Keratinocyte (primary cell): ENCODE measurements around the gene TESK1. TPM values are rescaled to one million over a fixed set of nuclear protein-coding genes. Genes with fewer than 3 reads are reported as not detected.
"Not testable (repeated sequence)": the region's sequence is repeated elsewhere in the genome, so short reads cannot be mapped to it uniquely, and the experiment has no call there.

Source experiments
- DNase-seq: peaks from one replicate; pipeline ENCODE4 v3.0.0-alpha.2; 2011; ENCODE audit warnings: low read depth, missing footprints, low spot score
- FAIRE-seq: peaks from 2 replicates; lab custom pipeline; 2011; peaks lifted over from hg19 to GRCh38; lab: Jason Lieb, UNC
- H2AFZ ChIP-seq: 2 replicates; pipeline ENCODE4 v1.6.0; 2012; ENCODE audit warnings: low read length, control low read depth, inconsistent platforms; ENCODE audit not compliant: control insufficient read depth
- H3K27ac ChIP-seq: 2 replicates; pipeline ENCODE4 v1.5.1; 2011; ENCODE audit warnings: low read length; ENCODE audit not compliant: control insufficient read depth, insufficient read depth
- H3K27me3 ChIP-seq: 3 replicates; pipeline ENCODE4 v1.6.0; 2011; ENCODE audit warnings: low read length; ENCODE audit not compliant: control insufficient read depth, insufficient read depth; ENCODE audit errors: extremely low read depth
- H3K36me3 ChIP-seq, 2 experiments: 2 replicates in 1 of 2; 3 replicates in 1 of 2; pipeline ENCODE4 v1.5.1; 2011; ENCODE audit warnings: low read length in 2 of 2, mild to moderate bottlenecking in 1 of 2; ENCODE audit not compliant: control insufficient read depth in 2 of 2, insufficient read depth in 2 of 2; ENCODE audit errors: extremely low read depth in 1 of 2
- H3K4me1 ChIP-seq: 3 replicates; pipeline ENCODE4 v1.5.1; 2011; ENCODE audit warnings: low read length; ENCODE audit not compliant: control insufficient read depth, insufficient read depth; ENCODE audit errors: extremely low read depth
- H3K4me2 ChIP-seq: 3 replicates; pipeline ENCODE4 v1.6.0; 2011; ENCODE audit warnings: low read depth, low read length; ENCODE audit not compliant: control insufficient read depth, insufficient read depth; ENCODE audit errors: extremely low read depth
- H3K4me3 ChIP-seq, 3 experiments: fragments of 200-600 bp in 1 of 3; sonication (generic) in 1 of 3; 2 replicates in 2 of 3; 3 replicates in 1 of 3; pipeline ENCODE4 v1.5.1; 2011 to 2016; ENCODE audit warnings: low read length in 3 of 3, mild to moderate bottlenecking in 3 of 3, control low read depth in 2 of 3, inconsistent platforms in 1 of 3, low read depth in 1 of 3, mixed read lengths in 1 of 3, mixed run types in 1 of 3, moderate library complexity in 1 of 3; ENCODE audit not compliant: control insufficient read depth in 2 of 3, insufficient read depth in 2 of 3; ENCODE audit errors: extremely low read depth in 1 of 3
- H3K79me2 ChIP-seq: 2 replicates; pipeline ENCODE4 v1.6.0; 2012; ENCODE audit warnings: low read length; ENCODE audit not compliant: control insufficient read depth, insufficient read depth
- H3K9ac ChIP-seq: 3 replicates; pipeline ENCODE4 v1.6.0; 2011; ENCODE audit warnings: low read length; ENCODE audit not compliant: control insufficient read depth, insufficient read depth; ENCODE audit errors: extremely low read depth
- H3K9me1 ChIP-seq: 3 replicates; pipeline ENCODE4 v1.6.0; 2011; ENCODE audit warnings: low read length; ENCODE audit not compliant: control insufficient read depth, insufficient read depth; ENCODE audit errors: extremely low read depth
- H3K9me3 ChIP-seq: 2 replicates; pipeline ENCODE4 v1.5.1; 2012; ENCODE audit warnings: low read depth, low read length; ENCODE audit not compliant: control insufficient read depth
- H4K20me1 ChIP-seq: 3 replicates; pipeline ENCODE4 v1.6.0; 2011; ENCODE audit warnings: low read length; ENCODE audit not compliant: control insufficient read depth, insufficient read depth; ENCODE audit errors: extremely low read depth
- CTCF ChIP-seq, 3 experiments: IDR thresholded peaks in 1 of 3; conservative IDR thresholded peaks in 1 of 3; optimal IDR thresholded peaks in 1 of 3; 2 replicates in 2 of 3; 3 replicates in 1 of 3; pipeline versions ENCODE3 to v1.5.1; 2011; ENCODE audit warnings: low read length in 3 of 3, mild to moderate bottlenecking in 3 of 3, moderate library complexity in 2 of 3, control low read depth in 1 of 3, inconsistent platforms in 1 of 3; ENCODE audit not compliant: insufficient read depth in 2 of 3; ENCODE audit errors: extremely low read depth in 1 of 3
- EZH2 ChIP-seq: IDR thresholded peaks from one replicate; pipeline ENCODE4 v1.6.1; 2012; ENCODE audit warnings: inconsistent platforms, mild to moderate bottlenecking, low read length, moderate library complexity
- dilution Hi-C: fragments of 300-500 bp; cut with MboI; formaldehyde crosslinking; loops from one replicate; pipeline ENCODE4 v1.7.0; 2020; ENCODE audit warnings: low sequenced_read_pairs; ENCODE audit not compliant: extremely low pct_ligation_motif_present
- polyA plus RNA-seq, 5 experiments: library from polyadenylated mRNA; depleted of rRNA in 3 of 5; stranded (reverse) in 3 of 5; stranded (forward) in 1 of 5; unstranded in 1 of 5; fragments of >200 nt; gene quantifications; 1 replicate in 1 of 5; 2 replicates in 3 of 5; 3 replicates in 1 of 5; pipeline versions ENCODE4 v1.2.1 to v1.2.3, GENCODE V29; 2011 to 2012; ENCODE audit warnings: missing spikeins in 2 of 5, low read depth in 1 of 5, low replicate concordance in 1 of 5

Gene TESK1
- polyA plus RNA-seq, 1 donor (not counting 4 experiments of a cell fraction or from before 2014, with no cell fraction given): 11.2 TPM

DNA sequence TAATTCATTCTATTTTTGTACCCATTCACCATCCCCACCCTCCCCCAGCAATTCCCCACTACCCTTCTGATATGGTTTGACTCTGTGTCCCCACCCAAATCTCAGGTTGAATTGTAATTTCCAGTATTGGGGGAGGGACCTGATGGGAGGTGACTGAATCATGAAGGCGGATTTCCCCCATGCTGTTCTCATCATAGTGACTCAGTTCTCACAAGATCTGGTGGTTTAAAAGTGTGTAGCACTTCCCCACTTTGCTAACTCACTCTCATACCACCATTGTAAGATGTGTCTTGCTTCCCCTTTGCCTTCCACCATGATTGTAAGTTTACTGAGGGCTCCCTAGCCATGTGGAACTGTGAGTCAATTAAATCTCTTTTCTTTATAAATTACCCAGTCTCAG is 25.9 kb upstream of the TESK1 start:
- no peaks in the 10 kb centered on the region for H3K36me3 ChIP-seq
- no peak for TF ChIP-seq CTCF (optimal IDR thresholded peaks at IDR 0.05 in 1 of 3, IDR thresholded peaks at IDR 0.05 in 1 of 3, conservative IDR thresholded peaks at IDR 0.05 in 1 of 3; ENCODE audit: extremely low read depth in 1 of 3, insufficient read depth in 2 of 3, low read length in 3 of 3)
- TF ChIP-seq EZH2: no peak
- H4K20me1 ChIP-seq: no peaks in the 10 kb centered on the region
- no peak overlapping the region for H2AFZ ChIP-seq
- no peaks in the 10 kb centered on the region for H3K9me1 ChIP-seq
- H3K4me2 ChIP-seq: no peak overlapping the region
- dilution Hi-C loops: no loop called here
- H3K79me2 ChIP-seq: no peaks in the 10 kb centered on the region
- no peaks in the 10 kb centered on the region for H3K4me1 ChIP-seq
- no peak overlapping the region for H3K4me3 ChIP-seq
- H3K9ac ChIP-seq: no peak overlapping the region
- no peak for DNase-seq
- H3K9me3 ChIP-seq: peaks cover 2% of the 10 kb centered on the region
- H3K27me3 ChIP-seq: no peaks in the 10 kb centered on the region
- no peak for FAIRE-seq
- no peak overlapping the region for H3K27ac ChIP-seq

DNA sequence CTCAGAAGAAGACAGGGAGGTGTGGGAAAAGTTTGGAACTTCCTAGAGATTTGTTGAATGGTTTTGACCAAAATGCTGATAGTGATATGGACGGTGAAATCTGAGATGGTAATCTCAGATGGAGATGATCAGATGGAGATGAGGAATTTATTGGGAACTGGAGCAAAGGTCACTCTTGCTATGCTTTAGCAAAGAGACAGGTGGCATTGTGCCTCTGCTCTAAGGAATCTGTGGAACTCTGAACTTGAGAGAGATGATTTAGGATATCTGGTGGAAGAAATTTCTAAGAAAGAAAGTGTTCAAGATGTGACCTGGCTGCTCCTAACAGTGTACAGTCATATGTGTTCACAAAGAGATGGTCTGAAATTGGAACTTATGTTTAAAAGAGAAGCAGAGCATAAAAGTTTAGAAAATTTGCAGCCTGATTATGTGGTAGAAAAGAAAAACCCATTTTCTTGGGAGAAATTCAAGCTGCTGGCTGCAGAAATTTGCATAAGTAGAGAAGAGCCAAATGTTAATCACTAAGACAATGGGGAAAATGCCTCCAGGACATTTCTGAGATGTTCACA is 25.3 kb upstream of the TESK1 start:
- H3K9me1 ChIP-seq, DNase-seq, H3K36me3 ChIP-seq, H3K27ac ChIP-seq, dilution Hi-C loops, H3K9ac ChIP-seq, H3K4me3 ChIP-seq, H4K20me1 ChIP-seq, H3K4me1 ChIP-seq, FAIRE-seq, H2AFZ ChIP-seq, H3K4me2 ChIP-seq, H3K79me2 ChIP-seq, H3K27me3 ChIP-seq, H3K9me3 ChIP-seq: not testable (repeated sequence)

DNA sequence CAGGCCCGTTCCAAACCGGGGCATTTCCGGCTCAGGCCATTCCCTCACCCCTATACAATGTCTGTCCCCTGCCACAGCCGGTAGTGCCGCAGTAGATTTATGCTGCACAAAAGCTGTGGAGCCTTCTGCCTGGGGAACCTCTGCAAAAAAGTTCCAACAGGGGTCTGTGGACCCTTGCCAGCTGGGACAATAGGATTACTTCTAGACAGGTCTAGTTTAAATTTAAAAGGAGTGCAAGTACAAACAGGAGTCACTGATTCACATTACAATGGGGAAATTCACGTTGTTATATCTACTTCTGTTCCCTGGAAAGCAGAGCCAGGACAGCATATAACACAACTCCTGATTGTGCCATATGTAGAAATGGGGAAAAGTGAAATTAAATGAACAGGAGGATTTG is 21.5 kb upstream of the TESK1 start:
- H3K79me2 ChIP-seq, H3K4me2 ChIP-seq, FAIRE-seq, H3K4me1 ChIP-seq, DNase-seq, H4K20me1 ChIP-seq, H3K9me3 ChIP-seq, H3K36me3 ChIP-seq, H2AFZ ChIP-seq, H3K27me3 ChIP-seq, H3K9me1 ChIP-seq, H3K27ac ChIP-seq, H3K4me3 ChIP-seq, dilution Hi-C loops, H3K9ac ChIP-seq: not testable (repeated sequence)

- H3K4me1 ChIP-seq, H4K20me1 ChIP-seq, H3K9ac ChIP-seq, H3K4me3 ChIP-seq, H3K79me2 ChIP-seq, H2AFZ ChIP-seq, H3K27ac ChIP-seq, FAIRE-seq, H3K27me3 ChIP-seq, H3K36me3 ChIP-seq, H3K9me1 ChIP-seq, DNase-seq, H3K9me3 ChIP-seq, dilution Hi-C loops, H3K4me2 ChIP-seq: not testable (repeated sequence)
These were observed 20.4 kb upstream of the TESK1 start for GRCh38 chr9:35584681-35585080.
